ENCODE results near the gene C8A.

DNA sequence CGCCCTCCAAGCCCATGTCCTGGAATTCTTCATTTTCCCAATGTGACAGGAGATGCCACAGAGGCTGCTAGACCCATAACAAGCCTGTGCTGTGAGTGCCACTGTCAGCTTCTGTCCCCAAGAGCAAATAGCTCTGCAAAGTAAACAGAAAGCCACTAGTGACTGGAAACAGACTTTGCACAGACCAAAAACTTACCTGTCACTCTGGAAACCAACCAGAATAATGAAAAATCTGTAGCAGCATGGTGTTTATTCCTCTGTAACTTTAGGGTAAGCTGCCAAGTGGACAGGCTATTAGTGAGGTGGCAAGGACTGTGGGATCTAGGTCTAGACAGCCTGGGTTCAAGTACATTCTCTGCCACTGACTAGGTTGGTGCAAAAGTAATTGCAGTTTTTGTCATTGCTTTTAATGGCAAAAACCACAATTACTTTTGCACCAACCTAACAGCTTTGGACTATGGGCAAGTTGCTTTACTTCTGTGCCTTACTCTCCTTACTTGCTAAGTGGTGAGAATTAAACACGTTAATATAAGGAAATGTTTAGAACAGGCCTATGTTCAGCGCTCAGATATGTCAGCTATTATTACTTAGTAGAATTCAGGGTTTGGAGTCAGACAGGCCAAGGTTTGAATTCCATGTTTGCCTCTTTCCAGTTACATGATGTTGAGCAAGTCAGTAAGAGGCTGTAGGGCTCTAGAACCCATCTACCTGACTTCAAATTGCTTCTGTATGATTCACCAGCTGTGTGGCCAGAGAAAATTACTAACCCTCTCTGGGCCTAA is 111.5 kb downstream of the C8A start, which contains the start of gene C8B:
- no peak for TF ChIP-seq TAF1 (IDR thresholded peaks at IDR 0.05; ENCODE audit: borderline replicate concordance, insufficient read depth, low read length)
- no peak for TF ChIP-seq POLR2AphosphoS5 (IDR thresholded peaks at IDR 0.05; ENCODE audit: low read depth, low read length)
- no peak for TF ChIP-seq SIN3A (IDR thresholded peaks at IDR 0.05; ENCODE audit: borderline replicate concordance, insufficient read depth, low read length)
- TF ChIP-seq, protein P1, sequence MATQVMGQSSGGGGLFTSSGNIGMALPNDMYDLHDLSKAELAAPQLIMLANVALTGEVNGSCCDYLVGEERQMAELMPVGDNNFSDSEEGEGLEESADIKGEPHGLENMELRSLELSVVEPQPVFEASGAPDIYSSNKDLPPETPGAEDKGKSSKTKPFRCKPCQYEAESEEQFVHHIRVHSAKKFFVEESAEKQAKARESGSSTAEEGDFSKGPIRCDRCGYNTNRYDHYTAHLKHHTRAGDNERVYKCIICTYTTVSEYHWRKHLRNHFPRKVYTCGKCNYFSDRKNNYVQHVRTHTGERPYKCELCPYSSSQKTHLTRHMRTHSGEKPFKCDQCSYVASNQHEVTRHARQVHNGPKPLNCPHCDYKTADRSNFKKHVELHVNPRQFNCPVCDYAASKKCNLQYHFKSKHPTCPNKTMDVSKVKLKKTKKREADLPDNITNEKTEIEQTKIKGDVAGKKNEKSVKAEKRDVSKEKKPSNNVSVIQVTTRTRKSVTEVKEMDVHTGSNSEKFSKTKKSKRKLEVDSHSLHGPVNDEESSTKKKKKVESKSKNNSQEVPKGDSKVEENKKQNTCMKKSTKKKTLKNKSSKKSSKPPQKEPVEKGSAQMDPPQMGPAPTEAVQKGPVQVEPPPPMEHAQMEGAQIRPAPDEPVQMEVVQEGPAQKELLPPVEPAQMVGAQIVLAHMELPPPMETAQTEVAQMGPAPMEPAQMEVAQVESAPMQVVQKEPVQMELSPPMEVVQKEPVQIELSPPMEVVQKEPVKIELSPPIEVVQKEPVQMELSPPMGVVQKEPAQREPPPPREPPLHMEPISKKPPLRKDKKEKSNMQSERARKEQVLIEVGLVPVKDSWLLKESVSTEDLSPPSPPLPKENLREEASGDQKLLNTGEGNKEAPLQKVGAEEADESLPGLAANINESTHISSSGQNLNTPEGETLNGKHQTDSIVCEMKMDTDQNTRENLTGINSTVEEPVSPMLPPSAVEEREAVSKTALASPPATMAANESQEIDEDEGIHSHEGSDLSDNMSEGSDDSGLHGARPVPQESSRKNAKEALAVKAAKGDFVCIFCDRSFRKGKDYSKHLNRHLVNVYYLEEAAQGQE (IDR thresholded peaks at IDR 0.05; ENCODE audit: insufficient read depth in 1 of 2, low read depth in 2 of 2, low read length in 2 of 2): no peak

Measured in PFSK-1 (cell line).